Activated T-helper 1 cell treated with Interleukin-2 at 50 U/mL for 16 hours (primary cell): ENCODE data around the gene GTPBP4.

ENCODE experiments used
- DNase-seq: peaks from one replicate; pipeline ENCODE4 v3.0.0-alpha.2; 2020; ENCODE audit warnings: low read depth

Gene GTPBP4

GRCh38 chr10:966466-967235 is 21.6 kb upstream of the GTPBP4 start:
- no peak for DNase-seq

DNA sequence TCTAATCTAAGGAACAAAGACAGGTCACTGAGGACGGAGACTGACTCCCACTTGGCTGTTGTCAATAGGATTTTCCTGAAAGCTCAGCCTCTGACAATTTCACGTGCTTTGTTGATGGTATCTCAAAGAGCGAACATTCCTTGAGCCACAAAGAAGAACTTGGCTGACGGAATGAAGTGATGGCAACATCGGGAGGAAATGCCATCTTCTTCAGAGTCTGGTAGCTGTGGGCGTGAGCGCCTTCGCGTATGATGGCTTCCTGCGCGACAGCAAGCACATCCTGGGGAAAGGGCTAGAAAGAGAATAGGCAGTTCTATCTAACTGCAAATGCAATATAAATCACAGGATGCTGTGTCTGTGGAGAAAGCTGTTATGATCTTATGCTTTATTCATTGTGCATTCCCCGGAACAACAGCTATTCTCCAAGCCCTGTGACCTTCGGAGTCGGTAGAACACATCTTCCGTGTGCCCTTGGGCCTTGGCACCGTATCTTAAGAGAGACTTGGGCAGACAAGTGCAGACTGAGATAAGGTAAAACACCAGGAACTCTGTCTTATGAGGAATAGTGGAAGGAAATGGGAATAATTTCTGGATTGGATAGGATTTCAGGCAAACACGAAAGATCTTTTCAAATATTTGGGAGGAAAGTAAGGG is 19.6 kb upstream of the GTPBP4 start:
- DNase-seq, result no peak

DNA sequence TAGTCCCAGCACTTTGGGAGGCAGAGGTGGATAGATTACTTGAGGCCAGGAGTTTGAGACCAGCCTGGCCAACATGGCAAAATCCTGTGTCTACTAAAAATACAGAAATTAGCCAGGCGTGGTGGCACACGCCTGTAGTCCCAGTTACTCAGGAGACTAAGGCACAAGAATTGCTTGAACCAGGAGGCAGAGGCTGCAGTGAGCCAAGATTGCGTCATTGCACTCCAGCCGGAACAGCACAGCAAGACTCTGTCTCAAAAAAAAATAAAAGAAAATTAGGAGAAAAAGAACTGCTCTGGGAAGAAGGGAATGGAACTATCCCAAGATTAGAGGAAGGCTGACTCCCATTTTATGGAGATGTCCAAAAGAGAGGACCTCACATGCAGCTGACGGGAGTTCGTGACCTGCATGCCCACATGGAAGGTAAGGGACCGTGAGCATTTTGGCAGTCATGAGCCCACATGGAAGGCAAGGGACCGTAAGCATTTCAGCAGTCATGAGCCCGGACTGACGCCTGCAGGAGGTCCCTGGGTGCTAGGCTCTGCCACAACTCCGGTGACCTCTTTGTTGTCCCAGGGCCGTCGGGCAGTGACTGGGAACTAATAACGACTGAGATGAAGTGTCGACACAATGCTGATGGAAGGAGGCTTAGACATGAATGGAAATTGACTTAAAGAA is 18.6 kb upstream of the GTPBP4 start:
- DNase-seq, result no peak

GRCh38 chr10:970311-971149 is 17.7 kb upstream of the GTPBP4 start:
- DNase-seq, result no peak

GRCh38 chr10:971150-971542 is 17.1 kb upstream of the GTPBP4 start:
- no peak for DNase-seq

DNA sequence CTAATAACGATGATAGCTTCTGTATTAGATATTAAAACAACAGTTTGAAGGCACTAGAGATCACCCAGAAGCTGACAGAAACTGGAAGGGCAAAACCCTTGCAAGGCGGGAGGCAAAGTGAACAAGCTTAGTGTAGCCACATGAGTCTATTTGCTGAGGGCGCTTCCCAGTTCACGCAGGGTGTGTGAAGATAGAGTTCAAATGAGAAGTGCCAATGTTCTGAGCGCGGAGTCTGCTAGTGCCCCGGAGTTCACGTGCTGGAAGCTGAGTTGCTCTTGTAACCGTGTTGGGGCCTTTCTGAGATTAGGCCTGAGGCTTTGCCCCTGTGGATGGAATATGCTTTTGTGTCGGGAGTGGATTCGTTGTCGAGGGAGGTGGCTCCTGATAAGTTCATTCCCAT is 16.6 kb upstream of the GTPBP4 start:
- DNase-seq, result no peak

- no peak for DNase-seq
Measured at GRCh38 chr10:972763-973162, 15.5 kb upstream of the GTPBP4 start.

DNA sequence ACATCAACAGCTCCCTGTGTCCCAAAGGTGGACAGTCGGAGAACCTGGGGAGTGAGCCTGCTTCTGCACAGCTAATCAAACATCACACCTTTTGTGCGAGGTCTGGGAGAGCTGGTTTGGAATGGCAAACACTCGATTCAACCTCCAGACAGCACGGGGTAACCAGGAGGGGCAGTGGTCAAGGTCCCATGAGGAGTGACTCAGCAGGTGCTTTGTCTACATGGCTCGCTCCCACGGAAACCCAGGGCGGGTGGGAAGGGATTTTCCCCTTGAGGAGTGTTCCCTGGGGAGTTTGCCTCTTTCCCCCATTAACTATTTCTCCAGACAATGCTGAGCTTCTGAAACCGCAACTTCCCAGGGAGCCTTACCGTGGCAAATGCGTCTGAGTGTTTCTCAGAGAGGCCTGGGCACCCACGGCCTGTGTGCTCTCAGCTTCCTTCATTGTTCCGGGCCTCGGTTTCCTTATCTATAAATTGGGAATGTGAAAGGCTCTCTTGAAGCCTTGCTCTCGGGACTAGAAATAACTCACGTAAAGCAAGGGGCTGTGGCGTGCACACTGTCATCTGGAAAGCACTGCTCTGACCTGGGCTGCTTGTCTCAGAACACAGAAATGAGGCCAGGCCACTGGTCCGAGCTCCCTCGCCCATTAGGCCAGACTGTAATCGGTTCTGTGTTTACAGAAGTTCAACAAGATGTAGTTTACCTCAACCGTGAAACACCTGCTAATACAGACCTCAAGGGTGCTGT is 14.0 kb upstream of the GTPBP4 start:
- DNase-seq, result no peak

DNA sequence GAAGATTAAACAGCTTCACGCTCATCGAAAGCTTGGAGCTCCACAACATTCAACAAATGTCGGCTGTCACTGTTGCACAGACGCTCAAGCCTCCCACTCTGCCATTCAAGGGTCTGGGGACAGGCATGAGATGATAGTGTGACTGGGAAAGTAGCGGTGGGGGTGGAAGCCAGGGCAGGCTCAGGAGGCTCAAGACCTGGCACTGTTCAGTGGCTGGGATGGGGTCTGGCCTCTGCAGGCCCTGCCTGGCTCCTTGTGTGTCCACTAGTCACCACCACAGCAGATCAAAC is 13.5 kb upstream of the GTPBP4 start:
- DNase-seq, result no peak

DNA sequence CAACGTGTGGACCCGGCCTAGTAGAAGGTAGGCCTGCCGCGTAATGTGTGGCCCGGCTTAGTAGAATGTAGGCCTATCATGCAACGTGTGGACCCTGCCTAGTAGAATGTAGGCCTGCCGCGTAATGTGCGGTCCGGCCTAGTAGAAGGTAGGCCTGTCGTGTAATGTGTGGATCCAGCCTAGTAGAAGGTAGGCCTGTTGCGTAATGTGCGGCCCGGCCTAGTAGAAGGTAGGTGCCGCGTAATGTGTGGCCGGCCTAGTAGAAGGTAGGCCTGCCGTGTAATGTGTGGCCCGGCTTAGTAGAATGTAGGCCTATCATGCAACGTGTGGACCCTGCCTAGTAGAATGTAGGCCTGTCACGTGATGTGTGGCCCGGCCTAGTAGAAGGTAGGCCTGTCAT is 11.9 kb upstream of the GTPBP4 start:
- no peak for DNase-seq

DNA sequence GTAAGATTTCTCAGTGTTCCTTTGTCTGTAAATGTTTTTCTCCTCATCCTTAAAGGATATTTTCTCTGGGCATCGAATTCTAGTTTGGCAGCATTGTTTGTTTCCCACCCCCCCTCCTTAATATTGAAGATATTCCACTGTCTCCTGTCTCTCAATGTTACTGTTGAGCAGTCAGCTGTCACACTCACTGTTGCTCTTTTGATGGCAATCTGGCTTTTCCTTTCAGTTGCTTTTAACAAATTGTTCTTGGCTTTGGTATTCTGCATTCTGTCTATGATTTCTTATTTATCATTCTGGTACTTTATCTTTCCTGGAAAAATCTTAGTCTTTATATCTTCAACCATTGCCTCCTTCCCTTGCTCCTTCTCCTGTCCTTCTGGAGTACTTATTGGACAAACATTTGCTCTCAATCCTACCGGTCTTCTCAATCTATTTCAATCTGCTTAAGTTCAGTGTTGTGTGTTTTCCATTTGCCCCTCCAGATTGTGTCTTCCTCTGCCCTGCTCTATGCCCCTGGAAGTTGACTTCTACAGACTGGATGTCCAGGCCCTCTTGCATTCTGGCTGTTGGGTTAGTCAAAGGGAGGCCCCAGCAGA is 9.3 kb upstream of the GTPBP4 start:
- no peak for DNase-seq

GRCh38 chr10:980468-981093 is 7.7 kb upstream of the GTPBP4 start:
- no peak for DNase-seq

- no peak for DNase-seq
Measured at GRCh38 chr10:983401-983800, 4.8 kb upstream of the GTPBP4 start.

GRCh38 chr10:983971-984655 is 4.1 kb upstream of the GTPBP4 start:
- no peak for DNase-seq

DNA sequence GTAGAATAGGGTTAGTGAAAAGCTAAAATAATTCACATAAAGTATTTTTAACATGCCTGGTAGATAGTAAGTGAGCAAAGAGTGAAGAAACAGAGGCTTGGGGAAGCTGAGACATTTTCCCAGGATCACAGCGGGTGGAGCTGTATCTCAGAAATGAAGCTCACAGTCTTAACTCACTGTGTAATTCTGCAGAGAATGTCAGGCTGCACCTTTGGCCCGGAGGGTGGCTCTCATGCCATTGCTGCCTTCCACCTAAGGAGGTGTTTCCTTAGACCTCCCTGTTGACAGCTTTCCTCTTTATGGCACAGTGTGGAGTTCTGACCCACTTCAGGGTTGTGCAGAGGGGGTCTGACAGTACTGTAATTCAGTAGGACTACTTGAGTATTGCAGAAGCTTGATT is 2.9 kb upstream of the GTPBP4 start:
- DNase-seq, result no peak

GRCh38 chr10:986137-986825 is 2.0 kb upstream of the GTPBP4 start:
- no peak for DNase-seq

GRCh38 chr10:986881-987619 is 1.2 kb upstream of the GTPBP4 start:
- DNase-seq, result no peak

- no peak for DNase-seq
Measured at GRCh38 chr10:987620-987869, 689 bp upstream of the GTPBP4 start.
